Measurements from ENCODE around the gene SRRD. TPM values are rescaled to one million over a fixed set of nuclear protein-coding genes. Genes with fewer than 3 reads are reported as not detected.

Gene SRRD
- total and polyA plus RNA-seq, 2 of the 8 experiments (the other 6 are each of a cell fraction or from before 2014, with no cell fraction given), result 17.1 to 25.3 TPM

DNA sequence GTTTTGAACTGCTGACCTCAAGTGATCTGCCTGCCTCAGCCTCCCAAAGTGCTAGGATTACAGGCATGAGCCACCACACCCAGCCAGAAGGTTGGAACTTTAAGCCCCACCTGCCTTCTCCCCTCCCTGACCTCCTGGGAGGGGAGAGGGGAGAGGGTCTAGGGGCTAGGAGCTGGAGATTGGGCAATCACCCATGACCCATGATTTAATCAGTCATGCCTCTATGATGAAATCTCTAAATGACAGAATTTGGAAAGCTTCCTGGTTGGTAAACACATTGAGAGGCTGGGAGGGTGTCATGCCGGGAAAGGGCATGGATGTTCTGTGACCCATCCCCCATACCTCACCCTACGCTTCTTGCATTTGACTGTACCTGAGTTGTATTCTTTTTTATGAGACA, 45.7 kb downstream of the SRRD start (continued):
- TF ChIP-seq TCF12 (IDR thresholded peaks at IDR 0.05; ENCODE audit: low read depth, low read length), result no peak
- TF ChIP-seq, protein P1, sequence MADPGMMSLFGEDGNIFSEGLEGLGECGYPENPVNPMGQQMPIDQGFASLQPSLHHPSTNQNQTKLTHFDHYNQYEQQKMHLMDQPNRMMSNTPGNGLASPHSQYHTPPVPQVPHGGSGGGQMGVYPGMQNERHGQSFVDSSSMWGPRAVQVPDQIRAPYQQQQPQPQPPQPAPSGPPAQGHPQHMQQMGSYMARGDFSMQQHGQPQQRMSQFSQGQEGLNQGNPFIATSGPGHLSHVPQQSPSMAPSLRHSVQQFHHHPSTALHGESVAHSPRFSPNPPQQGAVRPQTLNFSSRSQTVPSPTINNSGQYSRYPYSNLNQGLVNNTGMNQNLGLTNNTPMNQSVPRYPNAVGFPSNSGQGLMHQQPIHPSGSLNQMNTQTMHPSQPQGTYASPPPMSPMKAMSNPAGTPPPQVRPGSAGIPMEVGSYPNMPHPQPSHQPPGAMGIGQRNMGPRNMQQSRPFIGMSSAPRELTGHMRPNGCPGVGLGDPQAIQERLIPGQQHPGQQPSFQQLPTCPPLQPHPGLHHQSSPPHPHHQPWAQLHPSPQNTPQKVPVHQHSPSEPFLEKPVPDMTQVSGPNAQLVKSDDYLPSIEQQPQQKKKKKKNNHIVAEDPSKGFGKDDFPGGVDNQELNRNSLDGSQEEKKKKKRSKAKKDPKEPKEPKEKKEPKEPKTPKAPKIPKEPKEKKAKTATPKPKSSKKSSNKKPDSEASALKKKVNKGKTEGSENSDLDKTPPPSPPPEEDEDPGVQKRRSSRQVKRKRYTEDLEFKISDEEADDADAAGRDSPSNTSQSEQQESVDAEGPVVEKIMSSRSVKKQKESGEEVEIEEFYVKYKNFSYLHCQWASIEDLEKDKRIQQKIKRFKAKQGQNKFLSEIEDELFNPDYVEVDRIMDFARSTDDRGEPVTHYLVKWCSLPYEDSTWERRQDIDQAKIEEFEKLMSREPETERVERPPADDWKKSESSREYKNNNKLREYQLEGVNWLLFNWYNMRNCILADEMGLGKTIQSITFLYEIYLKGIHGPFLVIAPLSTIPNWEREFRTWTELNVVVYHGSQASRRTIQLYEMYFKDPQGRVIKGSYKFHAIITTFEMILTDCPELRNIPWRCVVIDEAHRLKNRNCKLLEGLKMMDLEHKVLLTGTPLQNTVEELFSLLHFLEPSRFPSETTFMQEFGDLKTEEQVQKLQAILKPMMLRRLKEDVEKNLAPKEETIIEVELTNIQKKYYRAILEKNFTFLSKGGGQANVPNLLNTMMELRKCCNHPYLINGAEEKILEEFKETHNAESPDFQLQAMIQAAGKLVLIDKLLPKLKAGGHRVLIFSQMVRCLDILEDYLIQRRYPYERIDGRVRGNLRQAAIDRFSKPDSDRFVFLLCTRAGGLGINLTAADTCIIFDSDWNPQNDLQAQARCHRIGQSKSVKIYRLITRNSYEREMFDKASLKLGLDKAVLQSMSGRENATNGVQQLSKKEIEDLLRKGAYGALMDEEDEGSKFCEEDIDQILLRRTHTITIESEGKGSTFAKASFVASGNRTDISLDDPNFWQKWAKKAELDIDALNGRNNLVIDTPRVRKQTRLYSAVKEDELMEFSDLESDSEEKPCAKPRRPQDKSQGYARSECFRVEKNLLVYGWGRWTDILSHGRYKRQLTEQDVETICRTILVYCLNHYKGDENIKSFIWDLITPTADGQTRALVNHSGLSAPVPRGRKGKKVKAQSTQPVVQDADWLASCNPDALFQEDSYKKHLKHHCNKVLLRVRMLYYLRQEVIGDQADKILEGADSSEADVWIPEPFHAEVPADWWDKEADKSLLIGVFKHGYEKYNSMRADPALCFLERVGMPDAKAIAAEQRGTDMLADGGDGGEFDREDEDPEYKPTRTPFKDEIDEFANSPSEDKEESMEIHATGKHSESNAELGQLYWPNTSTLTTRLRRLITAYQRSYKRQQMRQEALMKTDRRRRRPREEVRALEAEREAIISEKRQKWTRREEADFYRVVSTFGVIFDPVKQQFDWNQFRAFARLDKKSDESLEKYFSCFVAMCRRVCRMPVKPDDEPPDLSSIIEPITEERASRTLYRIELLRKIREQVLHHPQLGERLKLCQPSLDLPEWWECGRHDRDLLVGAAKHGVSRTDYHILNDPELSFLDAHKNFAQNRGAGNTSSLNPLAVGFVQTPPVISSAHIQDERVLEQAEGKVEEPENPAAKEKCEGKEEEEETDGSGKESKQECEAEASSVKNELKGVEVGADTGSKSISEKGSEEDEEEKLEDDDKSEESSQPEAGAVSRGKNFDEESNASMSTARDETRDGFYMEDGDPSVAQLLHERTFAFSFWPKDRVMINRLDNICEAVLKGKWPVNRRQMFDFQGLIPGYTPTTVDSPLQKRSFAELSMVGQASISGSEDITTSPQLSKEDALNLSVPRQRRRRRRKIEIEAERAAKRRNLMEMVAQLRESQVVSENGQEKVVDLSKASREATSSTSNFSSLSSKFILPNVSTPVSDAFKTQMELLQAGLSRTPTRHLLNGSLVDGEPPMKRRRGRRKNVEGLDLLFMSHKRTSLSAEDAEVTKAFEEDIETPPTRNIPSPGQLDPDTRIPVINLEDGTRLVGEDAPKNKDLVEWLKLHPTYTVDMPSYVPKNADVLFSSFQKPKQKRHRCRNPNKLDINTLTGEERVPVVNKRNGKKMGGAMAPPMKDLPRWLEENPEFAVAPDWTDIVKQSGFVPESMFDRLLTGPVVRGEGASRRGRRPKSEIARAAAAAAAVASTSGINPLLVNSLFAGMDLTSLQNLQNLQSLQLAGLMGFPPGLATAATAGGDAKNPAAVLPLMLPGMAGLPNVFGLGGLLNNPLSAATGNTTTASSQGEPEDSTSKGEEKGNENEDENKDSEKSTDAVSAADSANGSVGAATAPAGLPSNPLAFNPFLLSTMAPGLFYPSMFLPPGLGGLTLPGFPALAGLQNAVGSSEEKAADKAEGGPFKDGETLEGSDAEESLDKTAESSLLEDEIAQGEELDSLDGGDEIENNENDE (IDR thresholded peaks at IDR 0.05; ENCODE audit: insufficient replicate concordance, low read length), result no peak
